Muscle of arm (tissue), 12 donors: Measurements from ENCODE around the gene GNAQ. TPM values are rescaled to one million over a fixed set of nuclear protein-coding genes. Genes with fewer than 3 reads are reported as not detected.
"Not testable (repeated sequence)": the region's sequence is repeated elsewhere in the genome, so short reads cannot be mapped to it uniquely, and the experiment has no call there.

ENCODE experiments used
- DNase-seq: peaks from one replicate; pipeline ENCODE4 v3.0.0-alpha.2; 2013
- polyA plus RNA-seq, 12 donors: library from polyadenylated mRNA; unstranded; fragments of 120-200 nt; gene quantifications; one replicate each; pipeline ENCODE4 v1.2.1, GENCODE V29; 2013; ENCODE audit not compliant: insufficient read length in 12 of 12

The GNAQ gene
- polyA plus RNA-seq, 12 donors = 27.9 to 190 (median 31.3) TPM

- not testable (repeated sequence) for DNase-seq
These were observed 150.0 kb downstream of the GNAQ start for GRCh38 chr9:77881634-77882033.

- no peak for DNase-seq
These were observed 150.5 kb downstream of the GNAQ start for GRCh38 chr9:77881111-77881510.

GRCh38 chr9:77879437-77879943, 152.1 kb downstream of the GNAQ start:
- DNase-seq = no peak

- not testable (repeated sequence) for DNase-seq
These were observed 152.8 kb downstream of the GNAQ start for GRCh38 chr9:77878793-77879192.

GRCh38 chr9:77877976-77878375, 153.6 kb downstream of the GNAQ start:
- no peak for DNase-seq

GRCh38 chr9:77876590-77876989, 155.0 kb downstream of the GNAQ start:
- DNase-seq = no peak

GRCh38 chr9:77876091-77876490, 155.5 kb downstream of the GNAQ start:
- DNase-seq = no peak

GRCh38 chr9:77872863-77873262, 158.7 kb downstream of the GNAQ start:
- peak; percentile 56 for DNase-seq

- no peak for DNase-seq
These were observed 159.4 kb downstream of the GNAQ start for GRCh38 chr9:77872177-77872576.

- DNase-seq = no peak
These were observed 160.1 kb downstream of the GNAQ start for GRCh38 chr9:77871483-77871882.

GRCh38 chr9:77866878-77867277, 164.7 kb downstream of the GNAQ start:
- DNase-seq = no peak

- no peak for DNase-seq
These were observed 166.1 kb downstream of the GNAQ start for GRCh38 chr9:77865385-77866047.

GRCh38 chr9:77864211-77864889, 167.3 kb downstream of the GNAQ start:
- no peak for DNase-seq

- not testable (repeated sequence) for DNase-seq
These were observed 168.0 kb downstream of the GNAQ start for GRCh38 chr9:77863638-77864037.

- not testable (repeated sequence) for DNase-seq
These were observed 170.7 kb downstream of the GNAQ start for GRCh38 chr9:77860953-77861352.

GRCh38 chr9:77857513-77858259, 173.9 kb downstream of the GNAQ start:
- DNase-seq = no peak

GRCh38 chr9:77856615-77857014, 175.0 kb downstream of the GNAQ start:
- no peak for DNase-seq

GRCh38 chr9:77854916-77855311, 176.7 kb downstream of the GNAQ start:
- no peak for DNase-seq

GRCh38 chr9:77854258-77854915, 177.2 kb downstream of the GNAQ start:
- no peak for DNase-seq

GRCh38 chr9:77853716-77854115, 177.9 kb downstream of the GNAQ start:
- no peak for DNase-seq

GRCh38 chr9:77851882-77852595, 179.6 kb downstream of the GNAQ start:
- DNase-seq = no peak
